Fibroblast of lung (primary cell): ENCODE data around the gene GRB10. TPM values are rescaled to one million over a fixed set of nuclear protein-coding genes. Genes with fewer than 3 reads are reported as not detected.
A peak's percentile ranks its signal among the peaks of the same experiment; 100 is the strongest.

Experiments used
- DNase-seq, 2 donors: peaks; one replicate each; pipeline versions ENCODE4 v3.0.0 to v3.0.0-alpha.2; 2010; ENCODE audit warnings: low read depth in 2 of 2
- H2AFZ ChIP-seq: 2 replicates; pipeline ENCODE4 v1.5.1; 2012; ENCODE audit warnings: low read length, control low read depth, inconsistent platforms
- H3K27ac ChIP-seq: 2 replicates; pipeline ENCODE4 v1.5.1; 2011; ENCODE audit warnings: low read length, control low read depth; ENCODE audit not compliant: insufficient read depth
- H3K27me3 ChIP-seq: 2 replicates; pipeline ENCODE4 v1.5.1; 2011; ENCODE audit warnings: mild to moderate bottlenecking, low read length; ENCODE audit not compliant: control insufficient read depth, insufficient read depth
- H3K36me3 ChIP-seq: 2 replicates; pipeline ENCODE4 v1.5.1; 2011; ENCODE audit warnings: low read length; ENCODE audit not compliant: control insufficient read depth, insufficient read depth
- H3K4me1 ChIP-seq: 2 replicates; pipeline ENCODE4 v1.5.1; 2011; ENCODE audit warnings: low read length; ENCODE audit not compliant: control insufficient read depth, insufficient read depth; ENCODE audit errors: extremely low read depth
- H3K4me2 ChIP-seq: 2 replicates; pipeline ENCODE4 v1.5.1; 2011; ENCODE audit warnings: low read length, control low read depth; ENCODE audit not compliant: insufficient read depth; ENCODE audit errors: extremely low read depth
- H3K4me3 ChIP-seq, 4 experiments: fragments of 200-600 bp in 1 of 4; sonication (generic) in 1 of 4; replicated peaks in 1 of 4; 2 replicates each; pipeline ENCODE4 v1.5.1; 2011 to 2016; ENCODE audit warnings: low read length in 4 of 4, low read depth in 3 of 4, mild to moderate bottlenecking in 3 of 4, control low read depth in 2 of 4, inconsistent platforms in 1 of 4, mixed read lengths in 1 of 4; ENCODE audit not compliant: insufficient read depth in 1 of 4; ENCODE audit errors: control extremely low read depth in 1 of 4
- H3K79me2 ChIP-seq: 2 replicates; pipeline ENCODE4 v1.5.1; 2012; ENCODE audit warnings: mild to moderate bottlenecking, low read length, inconsistent platforms; ENCODE audit not compliant: control insufficient read depth, insufficient read depth
- H3K9ac ChIP-seq: 2 replicates; pipeline ENCODE4 v1.5.1; 2011; ENCODE audit warnings: mild to moderate bottlenecking, low read length, control low read depth; ENCODE audit not compliant: insufficient read depth
- H3K9me3 ChIP-seq: 2 replicates; pipeline ENCODE4 v1.5.1; 2012; ENCODE audit warnings: low read depth, low read length; ENCODE audit not compliant: control insufficient read depth, insufficient read depth
- H4K20me1 ChIP-seq: 2 replicates; pipeline ENCODE4 v1.5.1; 2011; ENCODE audit warnings: low read length; ENCODE audit not compliant: control insufficient read depth, insufficient read depth; ENCODE audit errors: extremely low read depth
- EZH2 ChIP-seq: IDR thresholded peaks from 2 replicates; pipeline ENCODE4 v1.5.1; 2012; ENCODE audit warnings: low read length, control low read depth, mild to moderate bottlenecking; ENCODE audit errors: missing control alignments
- polyA plus RNA-seq, 2 donors: library from polyadenylated mRNA; depleted of rRNA in 1 of 2; stranded (reverse) in 1 of 2; unstranded in 1 of 2; fragments of >200 nt; gene quantifications; 2 replicates each; pipeline ENCODE4 v1.2.1, GENCODE V29; 2011 to 2012; ENCODE audit warnings: missing spikeins in 1 of 2
- total RNA-seq: library from RNA; depleted of rRNA; stranded (reverse); fragments of >200 nt; gene quantifications from 2 replicates; pipeline ENCODE4 v1.2.1, GENCODE V29; 2014
- TF ChIP-seq, protein P1 (sequence below), 2 donors: IDR thresholded peaks in 1 of 2; conservative IDR thresholded peaks in 1 of 2; 1 replicate in 1 of 2; 2 replicates in 1 of 2; pipeline ENCODE4 v1.5.1; 2011 to 2012; ENCODE audit warnings: low read length in 2 of 2, control low read depth in 1 of 2, inconsistent platforms in 1 of 2, low read depth in 1 of 2, mild to moderate bottlenecking in 1 of 2

Gene GRB10
- total and polyA plus RNA-seq, 2 donors (not counting 1 experiment from before 2014, with no cell fraction given): 11.1 to 64.1 TPM

- no peak overlapping the region for H2AFZ ChIP-seq
- no peaks in the 10 kb centered on the region for H3K79me2 ChIP-seq
- H3K4me2 ChIP-seq: no peak overlapping the region
- no peaks in the 10 kb centered on the region for H3K36me3 ChIP-seq
- no peak overlapping the region for H3K9ac ChIP-seq
- no peak overlapping the region for H3K27ac ChIP-seq
- H4K20me1 ChIP-seq: no peaks in the 10 kb centered on the region
- H3K4me3 ChIP-seq: no peak overlapping the region
- H3K4me1 ChIP-seq: no peaks in the 10 kb centered on the region
- TF ChIP-seq, protein P1, sequence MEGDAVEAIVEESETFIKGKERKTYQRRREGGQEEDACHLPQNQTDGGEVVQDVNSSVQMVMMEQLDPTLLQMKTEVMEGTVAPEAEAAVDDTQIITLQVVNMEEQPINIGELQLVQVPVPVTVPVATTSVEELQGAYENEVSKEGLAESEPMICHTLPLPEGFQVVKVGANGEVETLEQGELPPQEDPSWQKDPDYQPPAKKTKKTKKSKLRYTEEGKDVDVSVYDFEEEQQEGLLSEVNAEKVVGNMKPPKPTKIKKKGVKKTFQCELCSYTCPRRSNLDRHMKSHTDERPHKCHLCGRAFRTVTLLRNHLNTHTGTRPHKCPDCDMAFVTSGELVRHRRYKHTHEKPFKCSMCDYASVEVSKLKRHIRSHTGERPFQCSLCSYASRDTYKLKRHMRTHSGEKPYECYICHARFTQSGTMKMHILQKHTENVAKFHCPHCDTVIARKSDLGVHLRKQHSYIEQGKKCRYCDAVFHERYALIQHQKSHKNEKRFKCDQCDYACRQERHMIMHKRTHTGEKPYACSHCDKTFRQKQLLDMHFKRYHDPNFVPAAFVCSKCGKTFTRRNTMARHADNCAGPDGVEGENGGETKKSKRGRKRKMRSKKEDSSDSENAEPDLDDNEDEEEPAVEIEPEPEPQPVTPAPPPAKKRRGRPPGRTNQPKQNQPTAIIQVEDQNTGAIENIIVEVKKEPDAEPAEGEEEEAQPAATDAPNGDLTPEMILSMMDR (conservative IDR thresholded peaks at IDR 0.05 in 1 of 2, IDR thresholded peaks at IDR 0.05 in 1 of 2; ENCODE audit: low read depth in 1 of 2, low read length in 2 of 2): no peak
- no peak for TF ChIP-seq EZH2
- no peaks in the 10 kb centered on the region for H3K27me3 ChIP-seq
- no peak for DNase-seq
- H3K9me3 ChIP-seq: no peaks in the 10 kb centered on the region
Observed at GRCh38 chr7:50618281-50618680, 164.4 kb downstream of the GRB10 start.

DNA sequence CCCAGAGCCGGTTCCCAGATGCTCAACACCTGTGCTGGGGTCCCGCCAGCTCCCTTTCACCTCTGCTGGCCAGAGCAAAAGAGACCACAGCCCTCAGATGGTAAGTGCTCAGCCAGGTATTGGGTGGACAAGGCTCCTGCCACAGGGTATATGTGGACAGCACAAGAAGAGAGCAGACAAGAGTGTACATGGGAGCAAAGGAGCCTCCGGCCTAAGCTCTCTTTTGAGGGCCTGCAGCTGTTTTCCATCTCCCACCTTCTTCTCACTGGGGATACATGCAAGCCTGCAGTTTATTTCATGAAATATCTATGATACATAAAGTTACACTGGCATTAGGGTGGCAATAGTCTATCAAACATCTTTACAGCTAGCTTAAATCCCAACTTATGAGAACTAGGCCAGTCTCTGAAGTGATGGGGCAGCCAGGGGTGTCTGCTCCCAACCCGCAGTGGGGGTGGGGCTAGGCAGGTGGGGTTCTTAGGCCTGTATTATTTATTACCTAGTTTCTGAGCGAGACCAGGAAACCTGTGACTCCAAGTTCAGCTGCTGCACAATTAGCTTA lies 167.1 kb downstream of the GRB10 start:
- H3K9ac ChIP-seq: no peak overlapping the region
- H3K79me2 ChIP-seq: no peaks in the 10 kb centered on the region
- H2AFZ ChIP-seq: no peak overlapping the region
- H3K4me1 ChIP-seq: no peaks in the 10 kb centered on the region
- no peak for DNase-seq
- TF ChIP-seq, protein P1 (conservative IDR thresholded peaks at IDR 0.05 in 1 of 2, IDR thresholded peaks at IDR 0.05 in 1 of 2; ENCODE audit: low read depth in 1 of 2, low read length in 2 of 2): no peak
- TF ChIP-seq EZH2: no peak
- H3K4me3 ChIP-seq: no peak overlapping the region
- H3K27me3 ChIP-seq: no peaks in the 10 kb centered on the region
- H3K36me3 ChIP-seq: no peaks in the 10 kb centered on the region
- no peak overlapping the region for H3K27ac ChIP-seq
- H4K20me1 ChIP-seq: no peaks in the 10 kb centered on the region
- H3K4me2 ChIP-seq: no peak overlapping the region
- H3K9me3 ChIP-seq: no peaks in the 10 kb centered on the region

DNA sequence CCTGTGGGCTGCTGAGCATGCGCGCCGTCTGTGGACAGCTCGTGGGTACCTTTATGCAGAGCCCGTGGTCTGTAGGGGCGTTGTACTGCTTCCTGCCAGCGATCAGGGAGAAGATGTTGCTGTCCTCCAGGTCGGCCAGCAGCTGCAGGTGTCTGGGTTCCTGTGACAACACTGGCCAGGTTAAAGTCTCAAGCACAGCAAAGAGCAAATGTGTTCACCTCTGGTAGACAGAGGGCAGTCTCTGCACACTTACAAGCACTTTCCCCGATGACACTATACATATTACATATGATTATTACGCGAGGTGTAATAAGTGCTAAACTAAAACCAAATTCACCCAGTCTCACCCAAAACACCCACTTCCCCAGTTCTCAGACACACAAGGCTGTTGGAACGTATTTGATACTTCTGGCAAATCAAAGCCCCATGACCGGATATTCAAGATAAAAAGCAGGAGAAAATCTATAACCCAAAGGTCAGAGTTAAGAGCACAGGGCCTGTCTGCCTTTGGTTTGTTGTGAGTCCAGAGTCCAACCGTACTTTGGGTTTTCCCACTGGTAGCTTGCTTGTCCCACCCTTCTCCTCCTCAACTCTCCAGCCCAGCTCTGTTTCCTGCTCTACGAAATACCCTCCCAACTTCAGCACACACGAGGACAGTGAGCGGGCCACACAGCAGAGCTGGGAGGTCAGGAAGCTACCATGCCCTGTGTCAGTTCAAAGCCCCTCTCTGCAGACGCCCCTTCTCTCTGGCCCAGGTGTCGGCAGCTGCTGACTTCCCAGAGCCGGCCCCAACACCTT lies 167.8 kb downstream of the GRB10 start:
- Histone ChIP-seq H3K79me2 (no peaks in the 10 kb centered on the region), H3K4me2 (no peak overlapping the region), H3K27ac (no peak overlapping the region), H3K9ac (no peak overlapping the region), H3K9me3 (no peaks in the 10 kb centered on the region), H3K36me3 (no peaks in the 10 kb centered on the region), H2AFZ (no peak overlapping the region), H4K20me1 (no peaks in the 10 kb centered on the region), H3K4me1 (no peaks in the 10 kb centered on the region), H3K4me3 (no peak overlapping the region), H3K27me3 (no peaks in the 10 kb centered on the region)
- TF ChIP-seq, protein P1 (conservative IDR thresholded peaks at IDR 0.05 in 1 of 2, IDR thresholded peaks at IDR 0.05 in 1 of 2; ENCODE audit: low read depth in 1 of 2, low read length in 2 of 2): peak; percentile 14 to 21
- TF ChIP-seq EZH2: no peak
- DNase-seq: no peak
